ENCODE data around the gene IL10RA. TPM values are rescaled to one million over a fixed set of nuclear protein-coding genes. Genes with fewer than 3 reads are reported as not detected.

Gene IL10RA
- total and polyA plus RNA-seq, 3 experiments from 2014 or later, result 120 to 659 (median 122) TPM

GRCh38 chr11:118048472-118049370, 62.5 kb downstream of the IL10RA start:
- peak overlapping the region in 6 of 7 donors; percentile 51 to 85 (median 64) for H3K4me3 Mint-ChIP-seq
- Histone ChIP-seq H3K9me3 (ENCODE audit: low read length) (no peaks in the 10 kb centered on the region), H3K4me3 (ENCODE audit: low read length) (no peak overlapping the region), H3K27me3 (ENCODE audit: insufficient read depth, low read length, poor library complexity, severe bottlenecking) (no peaks in the 10 kb centered on the region), H3K36me3 (ENCODE audit: insufficient read depth, low read length) (no peaks in the 10 kb centered on the region), H3K4me1 (ENCODE audit: insufficient read depth, low read length) (peaks cover 94% of the 10 kb centered on the region), H3K27ac (ENCODE audit: low read depth, low read length) (no peak overlapping the region)
- peaks cover 89 to 97% (median 96%) of the 10 kb centered on the region in 3 donors for H3K4me1 Mint-ChIP-seq
- ChIA-PET POLR2A (interaction anchor here (0.6 to 5.2 kb wide), 12 partner anchors 9 to 216 kb away, joined by 3 to 29 read pairs (median 4); partner anchors contain the start of gene IL10RA), CTCF (interaction anchor here (0.7 to 3.2 kb wide), 12 partner anchors 19 to 231 kb away, joined by 3 to 10 read pairs (median 3); partner anchors contain the start of gene IL10RA)
- peaks cover 0 to 2% of the 10 kb centered on the region in 2 donors for H3K27me3 Mint-ChIP-seq
- no peaks in the 10 kb centered on the region for H3K36me3 Mint-ChIP-seq
- DNase-seq, result no peak
- peak overlapping the region; percentile 74 to 97 (median 90) for H3K27ac Mint-ChIP-seq
- H3K9me3 Mint-ChIP-seq, result no peaks in the 10 kb centered on the region

- peaks cover 80 to 87% (median 85%) of the 10 kb centered on the region in 3 donors for H3K4me1 Mint-ChIP-seq
- peaks cover 0 to 2% of the 10 kb centered on the region in 2 donors for H3K27me3 Mint-ChIP-seq
- ChIA-PET CTCF (interaction anchor here (1.0 to 8.4 kb wide), 9 partner anchors 47 to 242 kb away, joined by 3 to 232 read pairs (median 56); partner anchors contain the start of genes FXYD2 and IL10RA), POLR2A (interaction anchor here (0.7 to 5.5 kb wide), 4 partner anchors 49 to 97 kb away, joined by 3 to 158 read pairs (median 20); partner anchors contain the start of gene IL10RA)
- Histone ChIP-seq H3K9me3 (ENCODE audit: low read length) (no peaks in the 10 kb centered on the region), H3K27me3 (ENCODE audit: insufficient read depth, low read length, poor library complexity, severe bottlenecking) (no peaks in the 10 kb centered on the region), H3K4me1 (ENCODE audit: insufficient read depth, low read length) (peaks cover 84% of the 10 kb centered on the region), H3K4me3 (ENCODE audit: low read length) (no peak overlapping the region), H3K27ac (ENCODE audit: low read depth, low read length) (no peak overlapping the region), H3K36me3 (ENCODE audit: insufficient read depth, low read length) (no peaks in the 10 kb centered on the region)
- H3K9me3 Mint-ChIP-seq, result no peaks in the 10 kb centered on the region
- no peak for DNase-seq
- peak overlapping the region; percentile 78 to 99 (median 96) for H3K27ac Mint-ChIP-seq
- H3K36me3 Mint-ChIP-seq, result no peaks in the 10 kb centered on the region
- H3K4me3 Mint-ChIP-seq, result peak overlapping the region in 4 of 7 donors; percentile 17 to 63 (median 40)
Measured at GRCh38 chr11:118049771-118050170, 63.6 kb downstream of the IL10RA start.

GRCh38 chr11:118050208-118050891, 64.2 kb downstream of the IL10RA start:
- peaks cover 78% of the 10 kb centered on the region for H3K4me1 ChIP-seq (ENCODE audit: insufficient read depth, low read length)
- Mint-ChIP-seq H3K36me3 (no peaks in the 10 kb centered on the region), H3K9me3 (no peaks in the 10 kb centered on the region), H3K27me3 (peaks cover 0 to 2% of the 10 kb centered on the region in 2 donors), H3K27ac (peak overlapping the region; percentile 88 to 99 (median 97)), H3K4me1 (peaks cover 74 to 81% (median 79%) of the 10 kb centered on the region in 3 donors), H3K4me3 (peak overlapping the region in 5 of 7 donors; percentile 34 to 78 (median 68))
- peak overlapping the region; percentile 44 for H3K4me3 ChIP-seq (ENCODE audit: low read length)
- no peak overlapping the region for H3K27ac ChIP-seq (ENCODE audit: low read depth, low read length)
- ChIA-PET POLR2A (interaction anchor here (1.9 to 5.5 kb wide), 3 partner anchors 49 to 227 kb away, joined by 8 to 158 read pairs (median 31); partner anchors contain the start of gene IL10RA), CTCF (interaction anchor here (0.8 to 8.4 kb wide), 8 partner anchors 16 to 243 kb away, joined by 3 to 232 read pairs (median 72); partner anchors contain the start of genes FXYD2 and IL10RA)
- no peaks in the 10 kb centered on the region for H3K9me3 ChIP-seq (ENCODE audit: low read length)
- no peak for DNase-seq
- no peaks in the 10 kb centered on the region for H3K36me3 ChIP-seq (ENCODE audit: insufficient read depth, low read length)
- no peaks in the 10 kb centered on the region for H3K27me3 ChIP-seq (ENCODE audit: insufficient read depth, low read length, poor library complexity, severe bottlenecking)

Other genes with a start within 250 kb of the IL10RA start
- under 1 TPM; 0.48 to 0.91 TPM for gene DSCAML1, start 189.2 kb upstream of the IL10RA start, total RNA-seq
- not detected for gene DSCAML1, start 189.2 kb upstream of the IL10RA start, polyA plus RNA-seq
- gene FXYD2, start 161.7 kb upstream of the IL10RA start, total RNA-seq, result 1 to 10 TPM; 5.4 to 8.0 TPM
- gene FXYD2, start 161.7 kb upstream of the IL10RA start, polyA plus RNA-seq, result 67.9 TPM
- under 1 TPM in 1 of 2 experiments, not detected in 1; 0.11 TPM for gene FXYD6, start 109.7 kb upstream of the IL10RA start, total RNA-seq
- gene FXYD6, start 109.7 kb upstream of the IL10RA start, polyA plus RNA-seq, result not detected
- 1 to 10 TPM; 1.4 to 1.5 TPM for gene TMPRSS13, start 57.0 kb upstream of the IL10RA start, total RNA-seq
- 1.5 TPM for gene TMPRSS13, start 57.0 kb upstream of the IL10RA start, polyA plus RNA-seq
- not detected for gene TMPRSS4, start 90.7 kb downstream of the IL10RA start, total RNA-seq
- gene TMPRSS4, start 90.7 kb downstream of the IL10RA start, polyA plus RNA-seq, result not detected
- gene SMIM35, start 100.6 kb downstream of the IL10RA start, total RNA-seq, result under 1 TPM; 0.40 to 0.63 TPM
- gene SMIM35, start 100.6 kb downstream of the IL10RA start, polyA plus RNA-seq, result 2.4 TPM
- gene SCN4B, start 166.4 kb downstream of the IL10RA start, total RNA-seq, result under 1 TPM; 0.26 to 0.33 TPM
- gene SCN4B, start 166.4 kb downstream of the IL10RA start, polyA plus RNA-seq, result not detected
- gene SCN2B, start 190.2 kb downstream of the IL10RA start, total RNA-seq, result not detected
- not detected for gene SCN2B, start 190.2 kb downstream of the IL10RA start, polyA plus RNA-seq
- 100 to 1,000 TPM; 363 to 387 TPM for gene JAML, start 238.6 kb downstream of the IL10RA start, total RNA-seq
- 210 TPM for gene JAML, start 238.6 kb downstream of the IL10RA start, polyA plus RNA-seq

All from CD8-positive, alpha-beta memory T cell (primary cell).